ENCODE data around the gene SPRED1. TPM values are rescaled to one million over a fixed set of nuclear protein-coding genes. Genes with fewer than 3 reads are reported as not detected.

The SPRED1 gene
- polyA plus RNA-seq, 2 of the 4 experiments (the other 2 are of a cell fraction) = 6.0 to 8.6 TPM

DNA sequence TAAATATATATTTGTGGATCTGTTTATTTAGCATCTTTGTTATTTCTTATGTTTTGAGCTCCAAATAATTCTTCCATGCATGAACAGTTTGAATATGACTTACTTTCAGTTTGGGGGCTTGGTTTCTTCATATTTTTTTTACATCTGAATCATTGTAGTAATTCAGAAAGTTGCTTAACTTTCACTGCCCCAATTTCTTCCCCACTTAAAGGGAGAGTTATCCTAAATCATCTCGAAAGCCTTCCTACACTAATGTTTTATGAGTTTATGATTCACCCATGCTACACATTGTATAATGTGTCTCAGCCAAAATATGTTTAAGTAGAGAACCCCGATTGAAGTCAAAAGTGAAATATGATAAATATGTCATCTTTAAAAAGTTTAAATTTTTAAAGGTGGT is 47.8 kb downstream of the SPRED1 start:
- H3K27ac ChIP-seq = no peak overlapping the region
- H3K4me1 ChIP-seq = no peaks in the 10 kb centered on the region
- ChIA-PET CTCF (no interaction called here), POLR2A (no interaction called here)
- FAIRE-seq = no peak
- no peak overlapping the region for H3K4me3 ChIP-seq
- TF ChIP-seq PHF8 (IDR thresholded peaks at IDR 0.05; ENCODE audit: borderline replicate concordance, low read depth) = no peak
- TF ChIP-seq, protein P1, sequence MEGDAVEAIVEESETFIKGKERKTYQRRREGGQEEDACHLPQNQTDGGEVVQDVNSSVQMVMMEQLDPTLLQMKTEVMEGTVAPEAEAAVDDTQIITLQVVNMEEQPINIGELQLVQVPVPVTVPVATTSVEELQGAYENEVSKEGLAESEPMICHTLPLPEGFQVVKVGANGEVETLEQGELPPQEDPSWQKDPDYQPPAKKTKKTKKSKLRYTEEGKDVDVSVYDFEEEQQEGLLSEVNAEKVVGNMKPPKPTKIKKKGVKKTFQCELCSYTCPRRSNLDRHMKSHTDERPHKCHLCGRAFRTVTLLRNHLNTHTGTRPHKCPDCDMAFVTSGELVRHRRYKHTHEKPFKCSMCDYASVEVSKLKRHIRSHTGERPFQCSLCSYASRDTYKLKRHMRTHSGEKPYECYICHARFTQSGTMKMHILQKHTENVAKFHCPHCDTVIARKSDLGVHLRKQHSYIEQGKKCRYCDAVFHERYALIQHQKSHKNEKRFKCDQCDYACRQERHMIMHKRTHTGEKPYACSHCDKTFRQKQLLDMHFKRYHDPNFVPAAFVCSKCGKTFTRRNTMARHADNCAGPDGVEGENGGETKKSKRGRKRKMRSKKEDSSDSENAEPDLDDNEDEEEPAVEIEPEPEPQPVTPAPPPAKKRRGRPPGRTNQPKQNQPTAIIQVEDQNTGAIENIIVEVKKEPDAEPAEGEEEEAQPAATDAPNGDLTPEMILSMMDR (IDR thresholded peaks at IDR 0.05) = no peak
- no peak for TF ChIP-seq PBX3 (IDR thresholded peaks at IDR 0.05)
- TF ChIP-seq POLR2A (IDR thresholded peaks at IDR 0.05; ENCODE audit: low read length) = no peak
- no peak for TF ChIP-seq HOXA7 (CRISPR knock-in tag; IDR thresholded peaks at IDR 0.05)
- TF ChIP-seq FOSL2 (IDR thresholded peaks at IDR 0.05) = no peak
- no peak for TF ChIP-seq FOSL2 (CRISPR knock-in tag; IDR thresholded peaks at IDR 0.05)
- TF ChIP-seq JUN (IDR thresholded peaks at IDR 0.05) = no peak
- no peak for TF ChIP-seq RAD21 (conservative IDR thresholded peaks at IDR 0.05 in 1 of 2, IDR thresholded peaks at IDR 0.05 in 1 of 2)
- TF ChIP-seq HOXB13 (CRISPR knock-in tag; IDR thresholded peaks at IDR 0.05; ENCODE audit: low read depth) = no peak
- no peak for TF ChIP-seq CBX8 (IDR thresholded peaks at IDR 0.05)
- no peak for TF ChIP-seq REST (IDR thresholded peaks at IDR 0.05)
- TF ChIP-seq GATA3 (IDR thresholded peaks at IDR 0.05; ENCODE audit: borderline replicate concordance) = no peak
- TF ChIP-seq CBX2 (IDR thresholded peaks at IDR 0.05; ENCODE audit: borderline replicate concordance, low read depth) = no peak
- TF ChIP-seq HDAC2 (IDR thresholded peaks at IDR 0.05) = no peak
- TF ChIP-seq KDM5A (IDR thresholded peaks at IDR 0.05) = no peak
- TF ChIP-seq SMC3 (IDR thresholded peaks at IDR 0.05) = no peak
- no peak for TF ChIP-seq NFE2L2 (conservative IDR thresholded peaks at IDR 0.05; ENCODE audit: low read length)
- no peak for TF ChIP-seq MYC (IDR thresholded peaks at IDR 0.05; ENCODE audit: borderline replicate concordance, low read length)
- 89% methylated on average over 2 of the region's 2 CpGs for WGBS (ENCODE audit: missing lambda C conversion rate)
- no peak for DNase-seq (ENCODE audit: low read depth in 1 of 2, low spot score in 1 of 2)
- no peak for ATAC-seq
- H3K9me3 ChIP-seq = no peaks in the 10 kb centered on the region
- H3K4me2 ChIP-seq = no peak overlapping the region

GRCh38 chr15:38304481-38304880 is 51.8 kb downstream of the SPRED1 start:
- H3K9me3 ChIP-seq = no peaks in the 10 kb centered on the region
- ATAC-seq (no peak), FAIRE-seq (no peak), DNase-seq (ENCODE audit: low read depth in 1 of 2, low spot score in 1 of 2) (no peak)
- H3K4me1 ChIP-seq = no peaks in the 10 kb centered on the region
- no peak overlapping the region for H3K4me2 ChIP-seq
- WGBS (ENCODE audit: missing lambda C conversion rate) = 86% methylated on average over 3 of the region's 3 CpGs
- no peak overlapping the region for H3K27ac ChIP-seq
- ChIA-PET POLR2A (no interaction called here), CTCF (no interaction called here)
- TF ChIP-seq PBX3 (IDR thresholded peaks at IDR 0.05) (no peak), MYC (IDR thresholded peaks at IDR 0.05; ENCODE audit: borderline replicate concordance, low read length) (no peak), ZSCAN20 (CRISPR knock-in tag; IDR thresholded peaks at IDR 0.05) (no peak), MAFK (IDR thresholded peaks at IDR 0.05; ENCODE audit: partially characterized antibody) (no peak), HOXB5 (CRISPR knock-in tag; IDR thresholded peaks at IDR 0.05) (no peak), TP53 (CRISPR knock-in tag; IDR thresholded peaks at IDR 0.05) (no peak), JUNB (IDR thresholded peaks at IDR 0.05) (no peak), FOXS1 (CRISPR knock-in tag; IDR thresholded peaks at IDR 0.05) (no peak)
- TF ChIP-seq, protein P2, sequence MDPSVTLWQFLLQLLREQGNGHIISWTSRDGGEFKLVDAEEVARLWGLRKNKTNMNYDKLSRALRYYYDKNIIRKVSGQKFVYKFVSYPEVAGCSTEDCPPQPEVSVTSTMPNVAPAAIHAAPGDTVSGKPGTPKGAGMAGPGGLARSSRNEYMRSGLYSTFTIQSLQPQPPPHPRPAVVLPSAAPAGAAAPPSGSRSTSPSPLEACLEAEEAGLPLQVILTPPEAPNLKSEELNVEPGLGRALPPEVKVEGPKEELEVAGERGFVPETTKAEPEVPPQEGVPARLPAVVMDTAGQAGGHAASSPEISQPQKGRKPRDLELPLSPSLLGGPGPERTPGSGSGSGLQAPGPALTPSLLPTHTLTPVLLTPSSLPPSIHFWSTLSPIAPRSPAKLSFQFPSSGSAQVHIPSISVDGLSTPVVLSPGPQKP (IDR thresholded peaks at IDR 0.05; ENCODE audit: low read depth, low read length) = no peak
- TF ChIP-seq, protein P3, sequence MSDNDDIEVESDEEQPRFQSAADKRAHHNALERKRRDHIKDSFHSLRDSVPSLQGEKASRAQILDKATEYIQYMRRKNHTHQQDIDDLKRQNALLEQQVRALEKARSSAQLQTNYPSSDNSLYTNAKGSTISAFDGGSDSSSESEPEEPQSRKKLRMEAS (IDR thresholded peaks at IDR 0.05) = no peak
- H3K4me3 ChIP-seq = no peak overlapping the region

Data from A549 (cell line).